ENCODE data around the gene ANO9.
"Not testable (repeated sequence)": the region's sequence is repeated elsewhere in the genome, so short reads cannot be mapped to it uniquely, and the experiment has no call there.

- TF ChIP-seq, protein P1, sequence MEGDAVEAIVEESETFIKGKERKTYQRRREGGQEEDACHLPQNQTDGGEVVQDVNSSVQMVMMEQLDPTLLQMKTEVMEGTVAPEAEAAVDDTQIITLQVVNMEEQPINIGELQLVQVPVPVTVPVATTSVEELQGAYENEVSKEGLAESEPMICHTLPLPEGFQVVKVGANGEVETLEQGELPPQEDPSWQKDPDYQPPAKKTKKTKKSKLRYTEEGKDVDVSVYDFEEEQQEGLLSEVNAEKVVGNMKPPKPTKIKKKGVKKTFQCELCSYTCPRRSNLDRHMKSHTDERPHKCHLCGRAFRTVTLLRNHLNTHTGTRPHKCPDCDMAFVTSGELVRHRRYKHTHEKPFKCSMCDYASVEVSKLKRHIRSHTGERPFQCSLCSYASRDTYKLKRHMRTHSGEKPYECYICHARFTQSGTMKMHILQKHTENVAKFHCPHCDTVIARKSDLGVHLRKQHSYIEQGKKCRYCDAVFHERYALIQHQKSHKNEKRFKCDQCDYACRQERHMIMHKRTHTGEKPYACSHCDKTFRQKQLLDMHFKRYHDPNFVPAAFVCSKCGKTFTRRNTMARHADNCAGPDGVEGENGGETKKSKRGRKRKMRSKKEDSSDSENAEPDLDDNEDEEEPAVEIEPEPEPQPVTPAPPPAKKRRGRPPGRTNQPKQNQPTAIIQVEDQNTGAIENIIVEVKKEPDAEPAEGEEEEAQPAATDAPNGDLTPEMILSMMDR (IDR thresholded peaks at IDR 0.05; ENCODE audit: low read depth, low read length) = not testable (repeated sequence)
- TF ChIP-seq EZH2phosphoT487 (IDR thresholded peaks at IDR 0.05; ENCODE audit: low read depth) = not testable (repeated sequence)
These were observed 30.3 kb downstream of the ANO9 start for GRCh38 chr11:411520-411919.
